Liver (tissue), 9 donors: ENCODE measurements around the gene SIGLEC9. TPM values are rescaled to one million over a fixed set of nuclear protein-coding genes. Genes with fewer than 3 reads are reported as not detected.
A peak's percentile ranks its signal among the peaks of the same experiment; 100 is the strongest.

Source experiments
- DNase-seq: peaks from one replicate; pipeline ENCODE4 v3.0.0-alpha.2; 2017; ENCODE audit warnings: low spot score
- H3K27ac ChIP-seq, 2 donors: one replicate each; pipeline ENCODE4 v1.7.0; 2013; ENCODE audit warnings: inconsistent platforms in 2 of 2, low read length in 2 of 2, control low read depth in 1 of 2, low read depth in 1 of 2, mild to moderate bottlenecking in 1 of 2
- H3K27me3 ChIP-seq, 4 donors: one replicate each; pipeline versions ENCODE4 v1.6.1 to v1.7.0; 2013; ENCODE audit warnings: low read length in 3 of 4, inconsistent platforms in 1 of 4, mild to moderate bottlenecking in 1 of 4, moderate library complexity in 1 of 4; ENCODE audit not compliant: control insufficient read depth in 4 of 4, insufficient read depth in 4 of 4
- H3K36me3 ChIP-seq, 4 donors: one replicate each; pipeline versions ENCODE4 v1.6.1 to v1.7.0; 2013; ENCODE audit warnings: low read length in 3 of 4, mild to moderate bottlenecking in 3 of 4, low read depth in 1 of 4, moderate library complexity in 1 of 4; ENCODE audit not compliant: control insufficient read depth in 4 of 4, insufficient read depth in 3 of 4
- H3K4me1 ChIP-seq, 4 donors: one replicate each; pipeline versions ENCODE4 v1.6.1 to v1.7.0; 2013; ENCODE audit warnings: low read length in 3 of 4, mild to moderate bottlenecking in 3 of 4, moderate library complexity in 1 of 4; ENCODE audit not compliant: control insufficient read depth in 4 of 4, insufficient read depth in 4 of 4
- H3K4me3 ChIP-seq, 3 donors: one replicate each; pipeline versions ENCODE4 v1.6.1 to v1.7.0; 2013; ENCODE audit warnings: low read length in 3 of 3, control low read depth in 1 of 3, low read depth in 1 of 3, mild to moderate bottlenecking in 1 of 3
- H3K9ac ChIP-seq, 2 donors: one replicate each; pipeline ENCODE4 v1.7.0; 2013; ENCODE audit warnings: low read length in 2 of 2, mild to moderate bottlenecking in 2 of 2, moderate library complexity in 2 of 2, control low read depth in 1 of 2, low read depth in 1 of 2
- H3K9me3 ChIP-seq, 4 donors: one replicate each; pipeline versions ENCODE4 v1.6.1 to v1.7.0; 2013; ENCODE audit warnings: low read length in 3 of 4; ENCODE audit not compliant: control insufficient read depth in 4 of 4
- ATF3 ChIP-seq: IDR thresholded peaks from 2 replicates; pipeline ENCODE4 v1.6.1; 2016; ENCODE audit warnings: antibody characterized with exemption
- CTCF ChIP-seq: fragments of 150-350 bp; IDR thresholded peaks from 2 replicates; pipeline ENCODE4 v1.5.1; 2017; ENCODE audit warnings: improper control_type of control experiment, low read depth, low read length; ENCODE audit not compliant: missing input control
- EGR1 ChIP-seq, 2 donors: IDR thresholded peaks; 2 replicates each; pipeline ENCODE4 v1.6.1; 2016 to 2018; ENCODE audit warnings: antibody characterized with exemption in 2 of 2, low read depth in 2 of 2
- FOXA1 ChIP-seq: IDR thresholded peaks from 2 replicates; pipeline ENCODE4 v1.6.1; 2016; ENCODE audit warnings: antibody characterized with exemption
- FOXA2 ChIP-seq: IDR thresholded peaks from 2 replicates; pipeline ENCODE4 v1.6.1; 2016; ENCODE audit warnings: antibody characterized with exemption
- GABPA ChIP-seq, 2 donors: IDR thresholded peaks in 1 of 2; conservative IDR thresholded peaks in 1 of 2; 2 replicates each; pipeline ENCODE4 v1.6.1; 2016; ENCODE audit warnings: antibody characterized with exemption in 2 of 2, mild to moderate bottlenecking in 1 of 2, moderate library complexity in 1 of 2
- HNF4A ChIP-seq, 2 donors: conservative IDR thresholded peaks; 2 replicates each; pipeline ENCODE4 v1.6.1; 2016; ENCODE audit warnings: antibody characterized with exemption in 2 of 2, mild to moderate bottlenecking in 2 of 2
- HNF4G ChIP-seq: IDR thresholded peaks from 2 replicates; pipeline ENCODE4 v1.6.1; 2016; ENCODE audit warnings: antibody characterized with exemption
- JUND ChIP-seq, 2 donors: IDR thresholded peaks; 2 replicates each; pipeline ENCODE4 v1.6.1; 2016; ENCODE audit warnings: antibody characterized with exemption in 2 of 2
- MAX ChIP-seq: IDR thresholded peaks from 2 replicates; pipeline ENCODE4 v1.6.1; 2016; ENCODE audit warnings: antibody characterized with exemption
- NR2F2 ChIP-seq: IDR thresholded peaks from 2 replicates; pipeline ENCODE4 v1.6.1; 2016; ENCODE audit warnings: antibody characterized with exemption
- RAD21 ChIP-seq, 2 donors: IDR thresholded peaks; 2 replicates each; pipeline ENCODE4 v1.6.1; 2016; ENCODE audit warnings: antibody characterized with exemption in 2 of 2, mild to moderate bottlenecking in 2 of 2
- REST ChIP-seq: IDR thresholded peaks from 2 replicates; pipeline ENCODE4 v1.6.1; 2016; ENCODE audit warnings: antibody characterized with exemption, mild to moderate bottlenecking
- RXRA ChIP-seq, 2 donors: IDR thresholded peaks; 2 replicates each; pipeline ENCODE4 v1.6.1; 2017 to 2018; ENCODE audit warnings: antibody characterized with exemption in 2 of 2, mild to moderate bottlenecking in 1 of 2
- SP1 ChIP-seq: IDR thresholded peaks from 2 replicates; pipeline ENCODE4 v1.6.1; 2018; ENCODE audit warnings: antibody characterized with exemption, mild to moderate bottlenecking
- TAF1 ChIP-seq: conservative IDR thresholded peaks from 2 replicates; pipeline ENCODE4 v1.6.1; 2016; ENCODE audit warnings: antibody characterized with exemption, mild to moderate bottlenecking
- YY1 ChIP-seq: IDR thresholded peaks from 2 replicates; pipeline ENCODE4 v1.6.1; 2016; ENCODE audit warnings: antibody characterized with exemption, mild to moderate bottlenecking
- ZBTB33 ChIP-seq: IDR thresholded peaks from 2 replicates; pipeline ENCODE4 v1.6.1; 2016; ENCODE audit warnings: antibody characterized with exemption
- WGBS: extraction: QIAGEN DNeasy Blood & Tissue Kit; methylation state at CpG from one replicate; pipeline ENCODE4 v1.1.7; 2013; 5-methylcytosine and 5-hydroxymethylcytosine counted together
- polyA plus RNA-seq, 2 donors: library from polyadenylated mRNA; stranded (reverse) in 1 of 2; unstranded in 1 of 2; fragments of 200-250 nt in 1 of 2; fragments of >200 nt in 1 of 2; fragmentation: Nextera tagmentation in 1 of 2; extraction: Ambion mirVana in 1 of 2; gene quantifications; one replicate each; pipeline versions ENCODE4 v1.2.1 to v1.2.3, GENCODE V29; 2013 to 2015
- total RNA-seq, 2 donors: library from RNA; depleted of rRNA; stranded (reverse); fragments of >200 nt; gene quantifications; one replicate each; pipeline ENCODE4 v1.2.3, GENCODE V29; 2014
- donor health status: healthy.
- donor health status: healthy.
- donor health status: healthy.
- donor health status: healthy.
- donor health status: healthy.

The SIGLEC9 gene
- total and polyA plus RNA-seq, 4 donors: 3.0 to 5.4 (median 4.4) TPM

GRCh38 chr19:51136851-51137551 is 12.3 kb downstream of the SIGLEC9 start:
- H3K27ac ChIP-seq: peak overlapping the region; percentile 52 to 74
- peaks cover 0 to 6% (median under 1%) of the 10 kb centered on the region in 4 donors for H3K9me3 ChIP-seq
- H3K9ac ChIP-seq: no peak overlapping the region
- WGBS: 57% methylated on average over 12 of the region's 12 CpGs
- no peak for DNase-seq
- no peaks in the 10 kb centered on the region for H3K27me3 ChIP-seq
- TF ChIP-seq YY1 (peak; percentile 45), FOXA2 (no peak), MAX (peak; percentile 17), CTCF (no peak)
- H3K4me1 ChIP-seq: peaks cover 0 to 2% (median 0%) of the 10 kb centered on the region in 4 donors
- H3K4me3 ChIP-seq: no peak overlapping the region
- H3K36me3 ChIP-seq: no peaks in the 10 kb centered on the region

- no peak for TF ChIP-seq JUND (IDR thresholded peaks at IDR 0.05)
- no peak for TF ChIP-seq RXRA (IDR thresholded peaks at IDR 0.05)
- TF ChIP-seq FOXA1: no peak
- no peak for TF ChIP-seq ZBTB33
- no peak for TF ChIP-seq HNF4A (conservative IDR thresholded peaks at IDR 0.05)
- TF ChIP-seq EGR1 (IDR thresholded peaks at IDR 0.05; ENCODE audit: low read depth in 2 of 2): no peak
- TF ChIP-seq MAX: no peak
- TF ChIP-seq SP1: no peak
- TF ChIP-seq ATF3: no peak
- no peak for TF ChIP-seq REST
- no peak for TF ChIP-seq GABPA (IDR thresholded peaks at IDR 0.05 in 1 of 2, conservative IDR thresholded peaks at IDR 0.05 in 1 of 2)
- no peak for TF ChIP-seq FOXA2
- TF ChIP-seq NR2F2: no peak
- no peak for TF ChIP-seq TAF1
- TF ChIP-seq HNF4G: no peak
- no peak for TF ChIP-seq YY1
- no peak for TF ChIP-seq RAD21 (IDR thresholded peaks at IDR 0.05)
- TF ChIP-seq CTCF: no peak
- Histone ChIP-seq H3K4me3 (no peak overlapping the region), H3K36me3 (no peaks in the 10 kb centered on the region), H3K4me1 (no peaks in the 10 kb centered on the region), H3K9ac (no peak overlapping the region), H3K27me3 (no peaks in the 10 kb centered on the region), H3K9me3 (peaks cover 0 to 6% (median under 1%) of the 10 kb centered on the region in 4 donors), H3K27ac (peak overlapping the region; percentile 46 to 74)
- DNase-seq: no peak
- 63% methylated on average over 9 of the region's 9 CpGs for WGBS
These were observed 13.2 kb downstream of the SIGLEC9 start for GRCh38 chr19:51137792-51138425.
